AG10803 (cell line): Measurements from ENCODE around the gene GRB10.

Source experiments
- DNase-seq: peaks from one replicate; pipeline ENCODE4 v3.0.0; 2010; ENCODE audit warnings: low read depth
- H3K4me3 ChIP-seq: 2 replicates; pipeline ENCODE4 v1.5.1; 2011; ENCODE audit warnings: mild to moderate bottlenecking, low read length, control low read depth
- TF ChIP-seq, protein P1 (sequence below): conservative IDR thresholded peaks from 2 replicates; pipeline ENCODE4 v1.5.1; 2011; ENCODE audit warnings: mild to moderate bottlenecking, low read length, control low read depth, inconsistent platforms

Gene GRB10

DNA sequence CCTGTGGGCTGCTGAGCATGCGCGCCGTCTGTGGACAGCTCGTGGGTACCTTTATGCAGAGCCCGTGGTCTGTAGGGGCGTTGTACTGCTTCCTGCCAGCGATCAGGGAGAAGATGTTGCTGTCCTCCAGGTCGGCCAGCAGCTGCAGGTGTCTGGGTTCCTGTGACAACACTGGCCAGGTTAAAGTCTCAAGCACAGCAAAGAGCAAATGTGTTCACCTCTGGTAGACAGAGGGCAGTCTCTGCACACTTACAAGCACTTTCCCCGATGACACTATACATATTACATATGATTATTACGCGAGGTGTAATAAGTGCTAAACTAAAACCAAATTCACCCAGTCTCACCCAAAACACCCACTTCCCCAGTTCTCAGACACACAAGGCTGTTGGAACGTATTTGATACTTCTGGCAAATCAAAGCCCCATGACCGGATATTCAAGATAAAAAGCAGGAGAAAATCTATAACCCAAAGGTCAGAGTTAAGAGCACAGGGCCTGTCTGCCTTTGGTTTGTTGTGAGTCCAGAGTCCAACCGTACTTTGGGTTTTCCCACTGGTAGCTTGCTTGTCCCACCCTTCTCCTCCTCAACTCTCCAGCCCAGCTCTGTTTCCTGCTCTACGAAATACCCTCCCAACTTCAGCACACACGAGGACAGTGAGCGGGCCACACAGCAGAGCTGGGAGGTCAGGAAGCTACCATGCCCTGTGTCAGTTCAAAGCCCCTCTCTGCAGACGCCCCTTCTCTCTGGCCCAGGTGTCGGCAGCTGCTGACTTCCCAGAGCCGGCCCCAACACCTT is 167.8 kb downstream of the GRB10 start:
- TF ChIP-seq, protein P1, sequence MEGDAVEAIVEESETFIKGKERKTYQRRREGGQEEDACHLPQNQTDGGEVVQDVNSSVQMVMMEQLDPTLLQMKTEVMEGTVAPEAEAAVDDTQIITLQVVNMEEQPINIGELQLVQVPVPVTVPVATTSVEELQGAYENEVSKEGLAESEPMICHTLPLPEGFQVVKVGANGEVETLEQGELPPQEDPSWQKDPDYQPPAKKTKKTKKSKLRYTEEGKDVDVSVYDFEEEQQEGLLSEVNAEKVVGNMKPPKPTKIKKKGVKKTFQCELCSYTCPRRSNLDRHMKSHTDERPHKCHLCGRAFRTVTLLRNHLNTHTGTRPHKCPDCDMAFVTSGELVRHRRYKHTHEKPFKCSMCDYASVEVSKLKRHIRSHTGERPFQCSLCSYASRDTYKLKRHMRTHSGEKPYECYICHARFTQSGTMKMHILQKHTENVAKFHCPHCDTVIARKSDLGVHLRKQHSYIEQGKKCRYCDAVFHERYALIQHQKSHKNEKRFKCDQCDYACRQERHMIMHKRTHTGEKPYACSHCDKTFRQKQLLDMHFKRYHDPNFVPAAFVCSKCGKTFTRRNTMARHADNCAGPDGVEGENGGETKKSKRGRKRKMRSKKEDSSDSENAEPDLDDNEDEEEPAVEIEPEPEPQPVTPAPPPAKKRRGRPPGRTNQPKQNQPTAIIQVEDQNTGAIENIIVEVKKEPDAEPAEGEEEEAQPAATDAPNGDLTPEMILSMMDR, result no peak
- H3K4me3 ChIP-seq, result no peak overlapping the region
- DNase-seq, result no peak

- DNase-seq, result no peak
- no peak overlapping the region for H3K4me3 ChIP-seq
- TF ChIP-seq, protein P1, result no peak
These were observed 169.2 kb downstream of the GRB10 start for GRCh38 chr7:50613473-50613872.

DNA sequence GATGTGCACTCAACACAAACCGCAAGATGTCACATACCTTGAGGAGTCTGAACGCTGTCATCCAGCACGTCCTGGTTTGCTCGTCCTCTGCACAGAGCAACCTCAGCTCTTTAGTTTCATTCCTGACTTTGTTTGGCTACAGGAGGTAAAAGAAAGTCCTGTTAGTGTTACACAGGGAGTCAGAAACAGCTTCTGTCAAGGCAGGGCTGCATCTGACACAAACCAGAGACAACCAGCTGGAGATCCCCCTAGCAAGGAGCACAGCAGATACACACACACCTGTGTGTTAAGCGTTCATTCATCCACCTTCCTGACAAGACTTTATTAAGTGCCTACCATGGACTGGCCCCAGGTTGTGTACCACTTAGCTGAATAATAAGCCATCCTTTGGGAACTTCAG is 170.0 kb downstream of the GRB10 start:
- TF ChIP-seq, protein P1, result no peak
- DNase-seq, result no peak
- H3K4me3 ChIP-seq, result no peak overlapping the region

DNA sequence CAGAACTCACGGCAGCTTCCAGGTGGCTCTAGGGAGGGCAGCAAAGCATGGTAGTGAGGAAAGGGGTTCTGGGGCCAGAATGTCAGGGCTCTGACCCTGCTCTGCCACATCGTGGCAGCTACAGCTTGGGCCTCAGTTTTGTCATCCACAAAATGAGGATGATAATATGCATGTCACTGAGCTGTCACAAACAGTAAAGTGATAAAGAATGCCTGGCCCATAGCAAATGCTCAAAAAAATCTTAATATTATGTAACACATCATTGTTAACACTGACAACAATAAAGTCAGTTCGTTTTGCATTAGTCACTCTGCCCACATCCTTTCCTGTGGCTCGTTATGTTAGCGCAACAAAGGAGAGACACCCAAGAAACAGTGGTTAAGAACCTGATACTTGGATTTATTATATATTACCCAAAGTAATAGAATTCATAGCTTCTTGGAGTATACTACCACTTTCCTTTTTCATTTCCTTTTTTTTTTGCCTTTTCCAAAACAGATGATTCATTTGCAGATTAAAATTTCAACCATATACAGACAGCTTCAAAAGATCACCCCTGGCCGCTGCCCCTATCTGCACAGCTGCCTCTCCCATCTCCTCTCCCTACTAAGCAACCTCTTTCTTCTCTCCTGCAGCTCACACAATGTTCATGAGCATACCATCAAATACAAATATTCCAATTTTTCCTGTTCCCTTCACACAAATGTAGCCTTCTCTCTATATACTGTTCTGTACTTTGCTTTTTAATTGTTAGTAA is 172.0 kb downstream of the GRB10 start:
- TF ChIP-seq, protein P1, result no peak
- no peak overlapping the region for H3K4me3 ChIP-seq
- DNase-seq, result peak; percentile 79

DNA sequence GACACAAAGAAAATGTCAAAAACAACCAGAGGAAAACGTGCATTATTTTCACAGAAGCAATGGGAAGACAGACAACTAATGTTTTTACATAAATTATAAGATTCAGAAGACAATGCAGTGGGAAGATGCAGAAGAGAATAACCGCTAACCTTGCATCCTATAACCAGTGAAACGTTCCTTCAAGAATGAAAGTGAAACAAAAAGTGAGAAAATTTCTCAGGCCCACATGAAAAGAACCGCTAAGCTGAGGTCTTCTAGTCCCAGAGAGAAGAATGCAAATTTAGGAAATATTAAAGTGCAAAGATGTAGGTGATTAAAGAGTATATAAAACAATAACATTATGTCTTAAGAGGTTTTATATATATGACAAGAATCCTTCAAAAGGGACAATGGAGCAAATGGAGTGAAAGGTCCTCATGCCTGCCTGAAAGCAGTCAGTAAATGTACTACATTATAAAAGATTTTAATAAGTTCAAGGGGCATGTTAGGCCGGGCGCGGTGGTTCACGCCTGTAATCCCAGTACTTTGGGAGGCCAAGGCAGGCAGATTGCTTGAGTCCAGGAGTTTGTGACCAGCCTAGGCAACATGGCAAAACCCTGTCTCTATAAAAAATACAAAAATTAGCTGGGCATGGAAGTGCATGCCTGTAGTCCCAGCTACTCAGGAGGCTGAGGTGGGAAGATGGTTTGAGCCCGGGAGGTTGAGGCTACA is 174.3 kb downstream of the GRB10 start:
- DNase-seq, result no peak
- H3K4me3 ChIP-seq, result no peak overlapping the region
- TF ChIP-seq, protein P1, result no peak

- no peak for DNase-seq
- TF ChIP-seq, protein P1, result no peak
- H3K4me3 ChIP-seq, result no peak overlapping the region
These were observed 175.1 kb downstream of the GRB10 start for GRCh38 chr7:50607524-50608125.
